HK-2 (cell line): ENCODE measurements around the gene CAPN7.

Experiments
- DNase-seq: peaks from one replicate; pipeline ENCODE4 v3.0.0-alpha.2; 2018; ENCODE audit not compliant: unreplicated experiment

Gene CAPN7

GRCh38 chr3:15246186-15246585 lies 40.1 kb downstream of the CAPN7 start:
- no peak for DNase-seq

DNA sequence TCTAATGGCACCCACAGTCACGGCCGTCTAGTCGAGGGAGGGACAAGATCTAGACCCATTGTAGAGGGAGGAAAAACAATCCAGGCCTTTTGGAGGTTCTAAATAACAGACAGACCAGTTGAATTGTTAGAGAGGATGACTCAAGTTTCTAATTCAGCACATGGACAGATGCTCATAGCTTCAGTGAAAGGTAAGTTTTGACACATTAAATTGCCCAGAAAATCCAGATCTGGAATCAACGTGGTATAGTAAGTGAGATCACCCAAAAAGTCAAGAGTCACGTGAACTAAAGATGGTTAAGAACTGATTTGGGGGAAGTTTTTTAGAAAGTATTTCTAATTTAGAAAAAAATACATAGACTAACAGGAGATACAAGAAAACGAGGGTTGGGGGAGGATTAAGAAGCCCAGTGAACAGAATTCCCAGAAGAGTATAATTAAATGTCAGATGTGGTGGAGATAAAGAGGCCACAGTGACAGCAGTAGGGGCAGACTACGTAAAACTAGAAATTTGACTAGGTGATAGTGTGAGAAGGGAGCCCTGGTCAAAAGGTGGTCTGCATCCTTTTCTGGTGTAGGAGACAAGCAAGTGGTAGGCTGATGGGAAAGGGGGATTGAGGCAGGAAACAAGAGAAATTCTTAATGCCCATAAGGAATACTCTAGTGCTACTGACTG lies 47.1 kb downstream of the CAPN7 start:
- no peak for DNase-seq

- no peak for DNase-seq
These were observed 49.2 kb downstream of the CAPN7 start for GRCh38 chr3:15255215-15255614.

DNA sequence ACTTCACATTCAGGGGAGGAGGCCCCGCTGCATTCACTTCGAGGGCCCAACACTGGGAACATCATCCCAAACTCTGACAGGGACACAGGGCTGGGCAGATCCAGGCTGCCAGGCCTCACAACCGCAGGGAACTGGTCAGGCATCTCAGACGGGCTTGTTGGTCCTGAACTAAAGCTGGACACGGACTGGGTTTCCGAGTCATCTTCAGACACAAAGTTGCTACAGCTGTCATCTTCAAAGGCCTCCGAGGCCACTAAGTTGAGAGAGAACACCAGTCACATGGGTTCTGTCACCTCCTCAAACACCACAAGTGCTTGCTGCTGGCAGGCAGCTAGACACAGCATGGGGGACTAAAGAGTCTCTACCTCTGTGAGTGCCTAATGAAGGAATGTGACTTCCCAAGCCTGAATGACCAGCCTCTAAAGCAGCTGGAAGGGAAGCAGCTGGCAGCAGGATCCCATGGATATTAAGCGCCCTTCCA lies 50.9 kb downstream of the CAPN7 start:
- DNase-seq = no peak

DNA sequence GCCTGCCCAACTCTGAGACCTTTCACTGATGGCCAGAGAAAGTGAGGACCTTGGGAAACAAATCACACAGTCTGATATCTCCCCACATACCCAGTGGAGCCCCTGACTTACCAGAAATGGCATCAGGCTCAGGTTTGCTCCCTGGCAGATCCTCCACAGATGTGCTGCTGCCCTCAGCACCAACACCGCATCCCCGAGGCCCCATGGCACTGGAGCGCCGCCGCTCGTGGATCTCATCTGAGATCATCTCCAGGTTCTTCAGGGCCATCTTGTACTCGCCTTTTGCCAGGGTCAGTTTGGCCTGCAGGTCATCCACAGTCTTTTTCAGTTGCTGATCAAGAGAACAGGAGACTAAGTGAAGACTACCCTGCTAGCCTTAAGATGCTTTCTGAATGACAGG lies 52.7 kb downstream of the CAPN7 start:
- no peak for DNase-seq

DNA sequence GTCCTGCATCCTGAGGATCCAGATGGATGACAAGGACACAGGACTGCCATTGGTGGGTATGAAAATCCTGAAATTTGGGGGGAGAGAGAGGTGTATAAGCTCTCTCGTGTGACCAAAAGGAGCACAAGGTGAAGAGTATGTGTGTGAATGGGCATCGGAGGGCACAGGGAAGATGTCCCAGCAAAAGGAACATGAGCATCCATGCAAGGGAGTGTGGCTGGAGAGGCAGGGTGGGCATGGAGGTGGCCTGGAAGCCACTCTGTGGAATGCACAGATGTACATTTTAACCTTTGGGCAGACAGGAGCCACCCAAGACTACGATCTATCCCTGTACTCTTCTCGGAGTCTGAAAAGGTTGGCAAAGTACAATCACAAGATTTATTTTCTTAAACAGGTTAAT lies 54.5 kb downstream of the CAPN7 start:
- no peak for DNase-seq

DNA sequence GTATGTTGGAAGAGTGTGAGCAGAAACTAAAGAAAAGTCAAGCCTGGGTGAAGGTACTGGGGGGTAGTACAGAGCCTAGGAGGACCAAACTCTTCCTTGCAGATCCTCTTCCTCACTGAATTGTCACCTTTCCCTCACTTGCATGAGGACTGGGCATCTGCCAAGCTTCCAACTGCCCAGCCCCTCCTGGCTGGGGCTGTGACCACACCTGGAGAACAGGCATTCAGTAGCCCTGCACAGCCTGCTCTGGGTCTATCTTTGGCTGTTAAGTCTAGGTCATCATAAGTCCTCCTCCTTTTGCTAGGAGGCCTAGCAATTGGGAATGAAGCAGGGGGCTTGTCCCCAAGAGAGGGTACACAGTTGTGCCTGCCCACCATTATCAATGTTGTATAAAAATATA lies 55.2 kb downstream of the CAPN7 start:
- DNase-seq = no peak

DNA sequence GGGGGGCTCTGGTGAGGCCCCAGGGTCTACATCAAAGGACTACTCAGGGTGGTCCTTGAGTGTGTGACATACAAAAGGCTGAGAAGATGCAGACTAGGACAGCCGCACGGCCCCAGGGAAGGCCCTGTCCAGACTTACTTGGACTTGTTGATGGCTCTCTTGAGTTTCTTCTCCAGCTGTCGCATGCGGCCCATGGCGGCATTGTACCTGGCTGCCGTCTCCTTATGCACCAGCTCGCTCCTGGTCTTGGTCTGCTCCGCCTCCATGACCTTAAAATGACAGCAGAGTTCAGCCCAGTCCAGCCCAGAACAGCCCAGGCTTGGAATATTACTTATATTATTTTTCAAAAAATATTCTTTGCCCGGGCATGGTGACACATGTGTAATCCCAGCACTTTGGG lies 56.0 kb downstream of the CAPN7 start:
- DNase-seq = no peak

GRCh38 chr3:15263120-15263519 lies 57.1 kb downstream of the CAPN7 start:
- DNase-seq = no peak

DNA sequence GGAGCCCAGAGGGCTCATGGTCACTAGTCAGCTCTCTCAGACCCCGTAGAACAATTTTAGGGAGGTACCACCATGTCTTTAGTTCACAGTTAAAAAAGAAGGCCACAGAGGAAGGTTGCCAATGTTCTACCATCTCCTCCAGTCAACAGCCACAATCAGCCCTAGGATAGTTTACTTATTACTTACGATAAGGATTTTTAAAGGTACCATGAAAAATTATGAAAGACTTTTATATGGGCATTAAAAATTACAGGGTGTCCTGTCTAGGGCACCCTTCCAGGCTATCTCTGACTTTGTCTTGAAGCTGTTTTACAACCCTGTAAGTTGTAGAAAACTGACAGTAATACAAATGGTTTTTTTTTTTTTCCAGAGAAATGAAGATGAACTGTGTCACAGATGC lies 57.9 kb downstream of the CAPN7 start:
- no peak for DNase-seq

GRCh38 chr3:15264486-15264885 lies 58.4 kb downstream of the CAPN7 start:
- DNase-seq = no peak

DNA sequence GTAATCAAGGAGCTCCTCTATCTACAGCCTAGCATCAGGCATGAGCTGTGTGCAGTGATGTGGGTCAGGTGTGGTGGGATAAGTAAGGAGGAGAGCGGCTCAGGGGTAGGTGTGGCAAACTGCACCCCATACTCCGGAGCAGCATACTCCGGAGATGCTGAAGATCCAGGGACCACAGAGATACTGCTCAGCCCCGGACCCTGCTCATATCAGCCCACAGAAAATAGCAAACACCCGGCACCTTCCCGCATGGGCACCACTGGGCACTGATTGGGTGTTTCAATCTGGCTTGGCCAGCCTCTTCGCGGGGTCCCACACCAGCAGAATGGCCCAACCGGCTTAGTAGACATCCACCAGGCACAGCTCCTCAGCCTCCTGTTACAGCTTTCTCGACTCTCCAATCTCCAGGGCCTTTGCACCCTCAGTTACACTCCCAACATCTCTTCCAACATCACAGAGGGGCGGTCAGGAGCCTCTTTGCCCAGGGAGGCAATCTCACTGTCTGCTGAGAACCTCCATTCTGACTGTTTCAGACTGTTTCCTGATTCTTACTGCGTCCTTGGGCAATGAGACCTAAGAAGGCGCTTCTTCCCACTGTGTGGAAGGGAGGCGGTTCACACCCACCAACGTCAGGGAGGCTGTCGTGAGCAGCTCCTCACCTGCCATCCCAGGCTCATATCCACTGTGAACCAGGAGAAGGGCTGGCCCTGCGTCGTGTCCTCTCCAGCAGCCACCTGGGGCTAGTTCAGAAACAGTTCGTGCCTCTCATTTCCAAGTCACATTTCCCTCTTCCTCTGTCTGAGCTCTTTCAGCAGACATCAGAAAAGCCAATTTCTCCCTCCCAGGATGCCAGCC lies 59.8 kb downstream of the CAPN7 start:
- no peak for DNase-seq

DNA sequence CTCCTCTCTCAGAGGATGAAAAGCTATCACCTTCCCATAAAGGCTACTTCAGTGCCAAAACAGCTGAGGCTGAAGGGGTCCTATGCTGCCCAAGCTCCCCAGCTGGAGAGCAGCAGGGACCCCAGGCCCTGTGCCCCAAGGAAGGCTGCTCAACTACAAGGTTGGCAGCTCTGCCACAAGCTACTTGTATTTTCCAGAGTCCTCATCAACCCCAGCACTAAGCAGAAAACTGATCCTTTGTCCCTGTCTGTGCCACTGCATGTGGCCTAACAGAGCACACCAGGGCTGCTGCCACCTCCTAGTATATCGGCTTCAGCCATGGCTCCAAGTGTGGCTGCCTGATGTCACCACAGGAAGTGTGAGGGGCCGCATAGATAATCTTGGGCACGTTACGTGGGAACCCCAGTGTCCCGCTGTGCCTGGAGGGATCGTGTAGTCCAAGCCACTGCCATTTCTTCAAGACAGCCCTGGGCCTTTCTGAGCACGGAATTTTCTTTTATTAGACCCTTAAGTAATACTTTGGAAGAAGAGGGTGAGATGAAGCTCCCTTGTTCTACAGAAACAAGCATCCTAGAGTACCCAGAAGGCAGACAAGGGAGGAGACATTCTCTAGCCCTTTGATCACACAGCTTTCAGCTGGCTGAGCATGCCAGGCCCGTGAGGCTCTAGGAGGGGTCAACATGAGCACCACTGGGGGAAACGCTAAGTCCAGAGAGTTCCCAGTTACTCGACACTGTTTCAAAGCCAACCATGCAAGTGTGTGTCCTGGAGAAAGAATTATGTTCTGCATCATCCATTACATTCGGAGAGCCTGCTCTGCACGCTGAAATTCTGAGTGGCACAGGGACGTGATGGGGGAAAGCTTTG lies 60.7 kb downstream of the CAPN7 start:
- DNase-seq = no peak

DNA sequence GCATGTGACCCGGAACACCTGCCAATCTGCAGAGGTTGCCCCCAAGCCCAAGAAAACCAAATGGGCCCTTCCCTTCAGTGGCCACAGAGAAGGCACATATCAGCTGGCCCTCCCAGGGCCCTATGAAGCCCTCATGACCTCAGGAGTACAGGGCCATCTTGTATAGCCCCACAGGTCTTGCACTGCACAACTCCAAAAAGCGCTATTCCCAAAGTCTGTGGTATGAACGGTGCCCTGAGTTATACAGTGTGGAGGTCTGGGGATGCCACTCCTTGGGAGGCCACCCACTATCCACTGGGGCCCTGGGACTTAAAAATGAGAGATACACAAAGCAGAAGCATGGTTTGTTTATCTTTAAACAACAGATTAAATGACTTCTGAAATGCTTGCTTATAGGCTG lies 61.5 kb downstream of the CAPN7 start:
- no peak for DNase-seq

DNA sequence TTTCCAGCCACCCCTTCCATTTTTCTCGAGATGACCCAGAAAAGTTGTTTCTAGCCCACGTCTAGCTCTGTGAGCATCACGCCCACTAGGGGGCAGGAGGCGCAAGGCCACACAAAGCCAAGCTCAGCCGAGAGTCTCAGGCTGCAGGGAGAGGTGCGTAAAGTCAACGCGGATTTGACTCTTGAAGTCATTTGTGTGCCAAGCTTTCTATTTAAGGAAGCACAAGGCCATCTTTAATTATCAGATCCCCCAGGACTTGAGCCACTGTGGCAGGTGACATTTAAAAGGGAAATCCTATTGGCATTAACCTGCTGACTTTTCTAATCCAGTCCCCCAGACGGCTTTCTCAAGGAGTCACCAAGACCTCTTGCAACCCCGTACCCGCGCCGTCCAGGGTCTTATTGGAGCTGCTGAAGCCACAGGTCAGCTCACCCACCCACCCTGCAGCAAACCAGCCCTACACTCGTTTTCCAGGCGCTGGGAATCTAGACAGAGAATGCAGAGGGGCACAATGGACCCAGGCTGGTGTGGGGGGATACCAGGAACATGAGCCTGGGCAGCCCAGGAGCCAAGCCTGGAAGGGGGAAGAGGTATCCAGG lies 62.1 kb downstream of the CAPN7 start:
- peak; percentile 61 for DNase-seq

DNA sequence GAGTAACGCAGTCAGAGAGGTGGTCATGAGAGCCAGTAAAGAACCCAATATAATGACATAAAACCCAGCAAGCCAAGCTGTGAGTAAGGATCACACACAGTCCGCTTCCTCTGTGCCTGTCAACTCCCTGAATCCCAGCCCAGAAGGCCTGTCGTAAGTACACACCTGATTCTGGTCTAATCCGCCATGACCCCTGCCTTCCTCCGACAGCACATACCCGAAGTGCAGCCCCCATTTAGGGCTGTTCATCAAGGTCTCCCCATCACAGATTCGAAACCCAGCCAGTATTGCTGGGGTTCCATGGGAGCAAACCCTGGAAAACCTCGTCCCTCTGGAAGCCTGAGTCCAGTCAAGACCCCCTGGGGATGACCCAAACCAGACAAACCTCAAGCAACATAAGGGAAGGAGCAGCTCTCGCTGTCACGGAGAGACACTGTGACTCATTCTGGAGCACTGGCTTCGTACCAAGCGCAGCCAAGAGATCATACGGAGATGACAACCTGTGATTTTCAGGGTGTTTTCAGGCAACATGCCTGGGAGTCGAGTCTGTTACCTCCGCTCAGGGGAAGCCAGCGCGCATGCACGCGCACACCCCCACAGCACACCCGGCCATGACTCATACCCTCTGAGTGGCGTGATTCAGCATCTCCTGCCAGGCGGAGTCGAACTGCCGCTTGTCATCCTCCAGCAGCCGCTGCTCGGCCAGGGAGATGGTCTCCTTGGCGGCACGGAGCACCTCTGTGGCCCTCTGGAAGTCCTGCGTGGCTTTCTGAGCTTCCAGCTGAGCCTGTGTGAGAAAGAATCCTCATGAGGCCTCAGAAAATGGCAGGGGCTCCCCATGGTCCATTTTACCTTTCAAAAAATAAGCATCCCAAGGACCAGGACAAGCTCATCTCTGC lies 63.3 kb downstream of the CAPN7 start:
- peak; percentile 90 for DNase-seq

DNA sequence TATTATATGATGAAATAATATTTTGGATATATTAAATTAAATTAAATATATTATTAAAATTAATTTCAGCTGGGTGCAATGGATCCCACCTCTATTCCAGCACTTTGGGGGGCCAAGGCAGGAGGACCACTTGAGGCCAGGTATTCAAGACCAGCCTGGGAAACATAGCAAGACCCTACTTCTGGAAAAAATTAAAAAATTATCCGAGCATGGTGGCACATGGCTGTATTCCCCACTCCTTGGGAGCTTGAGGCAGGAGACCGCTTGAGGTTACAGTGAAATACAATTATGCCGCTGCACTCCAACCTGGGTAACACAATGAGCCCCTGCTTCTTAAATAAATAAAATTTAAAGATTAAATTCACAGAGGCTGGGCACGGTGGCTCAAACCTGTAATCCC lies 65.0 kb downstream of the CAPN7 start:
- no peak for DNase-seq

DNA sequence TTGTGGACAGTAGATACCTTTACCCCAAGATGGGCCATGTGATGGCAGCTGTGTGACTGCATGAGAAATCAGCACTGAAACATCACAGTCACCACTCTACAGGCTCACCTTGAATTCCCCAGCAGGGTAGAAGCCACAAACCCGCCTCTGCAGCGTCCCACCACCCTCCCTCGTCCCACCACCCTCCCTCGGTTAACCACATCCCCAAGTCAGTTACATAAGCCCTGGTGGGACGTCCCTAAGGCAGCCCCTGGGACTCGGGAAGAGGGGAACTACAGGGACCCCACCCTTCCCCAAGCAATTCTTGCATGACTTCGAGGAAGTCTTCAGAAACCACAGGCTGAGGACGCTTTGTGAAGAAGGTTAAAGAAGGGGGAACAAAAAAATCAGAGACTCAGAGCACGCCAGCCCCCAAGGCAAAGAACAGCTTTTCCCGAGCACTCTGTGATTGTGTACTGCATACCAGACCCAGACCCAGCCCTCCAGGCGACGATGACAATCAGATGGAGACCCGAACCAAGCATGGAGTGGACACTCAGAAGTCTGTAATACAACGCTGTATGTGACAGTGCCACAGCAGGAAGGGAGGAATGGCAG lies 65.8 kb downstream of the CAPN7 start:
- DNase-seq = no peak

DNA sequence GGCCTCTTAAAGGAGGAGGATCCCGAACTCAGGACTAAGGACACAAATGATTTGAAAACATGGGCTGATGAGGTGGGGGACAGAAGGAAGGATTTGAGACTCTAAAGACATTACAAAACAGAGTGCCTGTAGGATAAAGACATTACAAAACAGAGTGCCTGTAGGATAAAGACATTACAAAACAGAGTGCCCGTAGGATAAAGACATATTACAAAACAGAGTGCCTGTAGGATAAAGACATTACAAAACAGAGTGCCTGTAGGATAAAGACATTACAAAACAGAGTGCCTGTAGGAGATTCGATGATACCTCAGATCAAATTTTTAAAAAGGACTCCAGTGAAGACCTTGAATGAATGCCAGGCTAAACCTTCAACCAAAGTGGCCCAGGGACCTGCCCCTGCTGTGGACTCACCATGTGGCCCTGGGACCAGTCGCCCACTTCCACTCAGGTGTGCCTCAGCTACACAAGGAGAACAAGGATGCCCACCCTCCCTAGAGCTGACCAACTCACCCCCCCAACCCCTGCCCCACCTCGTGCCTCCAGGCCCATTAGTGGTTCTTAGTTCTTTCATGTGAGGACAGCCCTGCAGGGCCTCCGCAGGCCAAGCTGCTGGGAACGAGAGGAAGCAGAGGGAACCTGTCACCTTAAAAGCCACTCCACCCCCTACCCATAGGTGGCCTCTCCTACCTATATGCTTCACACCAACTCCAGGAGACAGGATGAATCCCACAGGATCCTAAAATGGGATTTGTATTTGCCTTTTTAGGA lies 66.6 kb downstream of the CAPN7 start:
- DNase-seq = no peak

GRCh38 chr3:15273227-15273626 lies 67.2 kb downstream of the CAPN7 start:
- no peak for DNase-seq
